Sigmoid colon (tissue), 4 donors: ENCODE results near the gene ZNRD2.

Experiments used
- CTCF ChIP-seq, 4 experiments: fragments of 450-650 bp in 3 of 4; fragments of 200-600 bp in 1 of 4; IDR thresholded peaks; one replicate each; pipeline ENCODE4 v1.5.1; 2016 to 2019; ENCODE audit warnings: antibody characterized with exemption in 4 of 4, mild to moderate bottlenecking in 3 of 4, moderate library complexity in 2 of 4
- EP300 ChIP-seq, 4 donors: sonication (generic); formaldehyde crosslinking; IDR thresholded peaks; one replicate each; pipeline ENCODE4 v1.6.1; 2017; ENCODE audit warnings: antibody characterized with exemption in 4 of 4
- POLR2A ChIP-seq, 2 donors: fragments of 450-650 bp; IDR thresholded peaks; one replicate each; pipeline ENCODE4 v1.6.1; 2016; ENCODE audit warnings: antibody characterized with exemption in 2 of 2, mild to moderate bottlenecking in 2 of 2, moderate library complexity in 2 of 2

- TF ChIP-seq CTCF (IDR thresholded peaks at IDR 0.05) (no peak), POLR2A (IDR thresholded peaks at IDR 0.05) (no peak), EP300 (IDR thresholded peaks at IDR 0.05) (no peak)
These were observed 23.9 kb upstream of the ZNRD2 start for GRCh38 chr11:65546217-65546958.
